Superior temporal gyrus (tissue), 1 donor: Measurements from ENCODE around the gene NDUFS4.
"Not testable (repeated sequence)": the region's sequence is repeated elsewhere in the genome, so short reads cannot be mapped to it uniquely, and the experiment has no call there.

Experiments
- DNase-seq: peaks from one replicate; pipeline ENCODE4 v3.0.0-alpha.2; 2016; ENCODE audit errors: extremely low spot score

Gene NDUFS4

DNA sequence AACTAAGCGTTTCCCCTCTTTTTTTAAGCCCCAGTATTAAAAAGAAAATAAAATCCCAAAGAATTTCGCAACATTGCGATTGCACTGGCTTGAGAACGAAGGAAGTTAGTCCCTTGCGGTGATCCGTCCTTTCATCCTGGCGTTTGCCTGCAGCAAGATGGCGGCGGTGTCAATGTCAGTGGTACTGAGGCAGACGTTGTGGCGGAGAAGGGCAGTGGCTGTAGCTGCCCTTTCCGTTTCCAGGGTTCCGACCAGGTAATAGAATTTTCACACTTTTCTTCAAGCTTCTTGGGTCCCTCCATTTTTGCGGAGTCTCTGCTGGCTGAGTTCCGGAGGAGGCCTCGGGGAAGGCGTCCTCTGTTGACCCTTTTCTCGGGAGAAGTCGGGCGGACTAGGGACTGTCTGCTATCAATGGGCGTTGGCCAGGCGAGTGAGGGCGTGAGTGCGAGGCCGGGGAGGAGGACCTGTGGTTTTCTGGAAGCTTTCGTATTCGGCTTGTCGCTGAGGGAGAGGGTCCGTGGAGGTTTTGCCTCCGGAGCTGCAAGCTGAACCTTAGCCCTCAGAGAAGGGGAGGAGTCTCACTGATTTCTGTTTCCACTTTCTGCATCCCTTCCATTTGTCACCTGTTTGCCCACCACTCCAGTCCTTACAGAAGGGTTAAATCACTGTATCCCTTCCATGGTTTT is at the start of gene NDUFS4:
Gene NDUFS4 (plus strand): TSS at position 134 of the 686 bp plus-strand sequence. CDS start 24 bp downstream, at position 158.
- DNase-seq = peak; percentile 96

DNA sequence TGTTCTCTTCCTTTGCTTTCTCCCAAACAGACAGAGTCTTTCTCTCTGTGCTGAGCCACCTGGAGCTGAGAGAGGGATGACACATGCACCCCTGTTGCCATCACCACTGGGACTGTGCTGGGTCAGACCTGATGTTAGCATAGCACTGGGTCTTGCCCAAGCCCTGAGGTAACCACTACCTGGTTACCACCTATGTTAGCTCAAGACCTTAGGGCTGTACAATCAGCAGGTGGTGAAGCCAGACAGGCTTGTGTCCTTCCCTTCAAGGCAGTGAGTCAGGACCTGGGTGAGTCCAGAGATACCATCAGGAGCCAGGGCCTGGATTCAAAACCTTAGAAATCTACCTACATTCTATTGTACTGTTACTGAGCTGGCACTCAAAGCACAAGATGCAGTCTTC is 47.9 kb upstream of the NDUFS4 start:
- no peak for DNase-seq

DNA sequence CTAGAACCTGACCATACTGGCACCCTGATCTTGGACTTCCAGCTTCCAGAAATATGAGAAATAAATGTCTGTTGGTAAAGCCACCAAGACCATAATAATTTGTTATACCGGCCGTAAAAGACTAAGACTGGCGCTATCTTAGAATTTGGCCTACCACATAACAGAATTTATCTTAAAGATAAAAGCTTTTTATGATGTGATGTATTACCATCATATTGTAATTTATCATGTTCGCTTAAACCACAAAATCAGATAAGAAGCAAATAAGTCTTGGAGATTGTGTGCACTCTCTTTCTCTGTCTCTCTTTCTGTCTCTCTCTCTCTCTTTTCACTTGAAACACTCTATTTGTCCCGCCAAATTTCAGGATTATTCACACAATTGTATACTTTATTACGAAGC is 44.5 kb upstream of the NDUFS4 start:
- DNase-seq = no peak

DNA sequence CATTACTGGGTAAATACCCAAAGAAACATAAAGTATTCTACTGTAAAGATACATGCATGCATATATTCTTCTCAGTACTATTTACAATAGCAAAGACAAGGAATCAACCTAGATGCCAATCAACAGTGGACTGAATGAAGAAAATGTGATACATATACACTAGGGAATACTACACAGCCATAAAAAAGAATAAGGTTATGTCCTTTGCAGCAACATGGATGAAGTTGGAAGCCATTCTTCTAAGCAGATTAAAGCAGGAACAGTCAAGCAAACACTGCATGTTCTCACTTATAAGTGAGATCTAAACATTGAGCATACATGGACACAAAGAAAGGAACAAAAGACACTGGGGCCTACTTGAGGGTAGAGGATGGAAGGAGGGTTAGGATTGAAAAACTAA is 39.6 kb upstream of the NDUFS4 start:
- DNase-seq = no peak

DNA sequence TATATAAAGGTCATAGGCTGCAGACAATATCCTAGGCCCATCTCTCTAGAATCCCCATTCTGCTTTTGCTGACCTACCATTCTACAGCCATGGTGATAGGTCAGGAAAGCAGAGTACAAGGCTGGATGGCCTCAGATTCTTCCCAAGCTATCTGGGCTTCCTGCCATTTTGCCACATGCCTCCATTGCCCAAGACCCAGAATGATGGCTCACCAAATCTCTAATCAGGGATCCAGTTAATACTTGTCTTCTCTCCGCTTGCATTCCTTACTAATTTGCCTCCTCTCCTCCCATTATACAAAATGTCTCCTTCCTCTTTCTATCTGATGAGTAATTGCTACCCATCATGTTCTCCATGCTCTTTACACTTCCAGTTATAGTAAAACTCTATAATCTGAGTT is 22.7 kb upstream of the NDUFS4 start:
- DNase-seq = no peak

DNA sequence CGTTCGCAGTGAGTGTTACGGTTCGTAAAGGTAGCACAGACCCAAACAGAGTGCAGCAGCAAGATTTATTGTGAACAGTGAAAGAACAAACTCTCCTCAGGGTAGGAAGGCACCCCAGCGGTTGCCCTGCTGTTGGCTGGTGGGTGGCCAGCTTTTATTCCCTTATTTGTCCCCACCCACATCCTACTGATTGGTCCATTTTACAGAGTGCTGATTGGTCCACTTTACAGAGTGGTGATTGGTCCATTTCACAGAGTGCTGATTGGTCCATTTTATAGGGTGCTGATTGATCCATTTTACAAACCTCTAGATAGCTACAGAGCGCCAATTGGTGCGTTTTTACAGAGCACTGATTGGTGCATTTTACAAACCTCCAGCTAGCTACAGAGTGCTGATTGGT is 19.7 kb upstream of the NDUFS4 start:
- DNase-seq = not testable (repeated sequence)

DNA sequence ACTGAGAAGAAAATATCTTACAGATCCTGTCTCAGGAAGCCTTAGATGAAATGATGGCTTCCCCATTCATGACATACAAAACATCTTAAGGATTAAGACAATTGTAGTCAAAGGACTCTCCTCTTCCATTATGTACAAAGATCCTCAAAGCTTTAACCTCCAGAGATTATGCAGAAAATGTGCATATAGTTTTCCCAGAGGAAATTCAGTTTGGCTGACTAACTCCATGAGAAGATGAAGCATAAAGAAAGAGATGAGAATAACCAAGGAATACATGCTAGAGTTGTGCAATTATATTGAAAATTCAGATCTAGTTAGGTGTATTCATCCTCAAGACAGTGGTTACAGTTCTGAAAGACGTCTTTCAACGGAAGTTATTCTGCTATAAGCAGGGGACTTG is 18.6 kb upstream of the NDUFS4 start:
- no peak for DNase-seq

DNA sequence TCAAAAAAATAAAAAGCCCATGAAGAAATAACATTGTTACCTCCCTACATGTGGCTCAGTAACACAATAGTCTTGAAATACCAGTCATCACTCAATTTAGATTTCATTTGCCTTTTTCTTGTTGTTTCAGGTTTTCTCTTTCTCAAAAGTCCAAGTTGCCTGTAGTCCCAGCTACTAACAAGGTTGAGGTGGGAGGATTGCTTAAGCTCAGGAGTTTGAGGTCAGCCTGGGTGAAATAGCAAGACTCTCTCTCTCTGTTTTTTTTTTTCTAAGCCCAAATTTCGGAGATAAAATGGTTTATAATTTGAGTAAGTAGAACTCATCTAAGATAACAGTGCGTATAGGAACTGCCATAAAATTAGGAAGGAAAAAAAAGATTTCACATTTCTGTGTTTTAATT is 17.5 kb upstream of the NDUFS4 start:
- DNase-seq = no peak

DNA sequence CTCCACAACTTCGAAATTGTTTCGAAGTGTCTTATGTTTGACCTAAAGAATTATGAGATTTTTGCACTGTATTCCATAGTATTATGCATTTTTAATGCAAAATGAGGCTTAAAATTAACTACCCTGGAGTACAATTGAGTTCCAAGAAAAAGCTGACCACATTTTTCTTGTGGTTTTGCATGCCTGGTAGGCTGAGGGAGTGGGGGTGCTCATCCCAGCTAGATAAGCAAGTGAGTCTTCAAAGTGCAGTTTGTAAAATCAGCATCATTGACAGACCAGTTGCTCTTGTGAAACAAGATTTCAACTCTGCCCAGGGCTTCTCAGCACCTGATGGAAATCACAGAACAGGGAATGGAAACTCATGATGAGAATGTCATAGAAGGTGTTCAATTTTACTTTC is 17.0 kb upstream of the NDUFS4 start:
- no peak for DNase-seq

DNA sequence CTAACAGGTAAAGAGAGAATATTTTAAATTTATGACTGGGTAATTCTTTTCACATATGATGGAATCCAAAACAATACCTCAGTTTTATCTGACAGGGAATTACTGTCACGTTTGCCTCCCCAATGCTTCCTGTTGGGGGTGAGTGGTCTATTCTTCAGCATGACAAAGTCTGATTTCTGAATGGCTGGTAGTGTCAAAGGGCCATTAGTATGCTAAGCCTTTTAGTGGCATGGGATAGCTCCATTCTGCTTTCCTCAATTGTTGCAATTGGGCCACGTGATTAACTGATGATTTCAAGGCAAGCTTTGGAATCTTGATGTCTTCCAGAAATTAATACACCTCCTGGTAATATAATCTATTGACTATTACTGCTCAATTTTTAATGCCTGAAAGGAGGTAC is 14.7 kb upstream of the NDUFS4 start:
- DNase-seq = no peak

DNA sequence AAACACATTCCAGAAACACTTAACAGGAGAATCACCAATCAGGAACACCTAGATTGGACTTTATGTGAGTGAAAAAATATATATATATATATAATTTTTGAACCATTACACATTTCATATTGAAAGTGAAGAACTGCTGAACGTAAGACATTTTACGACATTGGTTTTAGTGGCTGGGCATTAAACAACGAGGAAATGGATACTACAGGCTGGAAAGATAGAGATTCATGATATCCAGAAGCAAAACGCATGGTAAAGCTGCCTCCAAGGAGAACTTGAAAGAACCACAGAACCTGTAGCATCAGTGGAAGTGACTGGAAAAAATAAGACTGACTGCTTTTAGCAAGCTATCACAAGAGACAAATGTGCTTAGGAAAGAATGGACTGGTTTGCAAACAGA is 13.2 kb upstream of the NDUFS4 start:
- no peak for DNase-seq

DNA sequence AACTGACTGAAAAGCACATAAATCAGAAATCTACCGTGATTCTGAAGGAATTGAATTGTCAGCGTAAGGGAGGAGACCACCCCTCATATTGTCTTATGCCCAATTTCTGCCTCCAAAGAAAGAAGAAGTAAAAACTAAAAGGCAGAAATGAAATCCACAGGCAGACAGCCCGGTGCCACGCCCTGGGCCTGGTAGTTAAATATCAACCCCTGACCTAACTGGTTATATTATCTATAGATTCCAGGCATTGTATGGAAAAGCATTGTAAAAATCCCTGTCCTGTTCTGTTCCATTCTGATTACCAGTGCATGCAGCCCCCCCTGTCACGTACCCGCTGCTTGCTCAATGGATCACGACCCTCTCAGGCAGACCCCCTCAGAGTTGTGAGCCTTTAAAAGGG is 11.9 kb upstream of the NDUFS4 start:
- DNase-seq = not testable (repeated sequence)

DNA sequence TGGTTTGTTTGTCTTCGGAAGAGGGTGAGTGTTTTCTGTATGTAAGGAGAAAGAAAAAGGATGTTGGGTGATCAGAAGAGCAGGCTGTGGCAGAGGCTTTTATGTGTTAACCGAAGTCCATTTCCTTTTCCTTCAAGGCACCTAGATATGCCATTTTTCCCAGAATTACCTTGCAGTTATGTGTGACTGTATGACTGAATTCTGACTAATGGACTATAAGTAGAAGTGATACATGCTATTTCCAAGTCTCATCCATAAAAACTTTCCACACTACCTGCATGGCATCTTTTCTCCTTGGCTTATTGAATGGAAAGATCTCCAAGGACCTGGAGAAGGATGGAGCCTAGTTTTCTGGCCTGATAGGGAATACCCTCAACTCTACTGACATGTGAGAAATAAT is 10.6 kb upstream of the NDUFS4 start:
- DNase-seq = no peak

DNA sequence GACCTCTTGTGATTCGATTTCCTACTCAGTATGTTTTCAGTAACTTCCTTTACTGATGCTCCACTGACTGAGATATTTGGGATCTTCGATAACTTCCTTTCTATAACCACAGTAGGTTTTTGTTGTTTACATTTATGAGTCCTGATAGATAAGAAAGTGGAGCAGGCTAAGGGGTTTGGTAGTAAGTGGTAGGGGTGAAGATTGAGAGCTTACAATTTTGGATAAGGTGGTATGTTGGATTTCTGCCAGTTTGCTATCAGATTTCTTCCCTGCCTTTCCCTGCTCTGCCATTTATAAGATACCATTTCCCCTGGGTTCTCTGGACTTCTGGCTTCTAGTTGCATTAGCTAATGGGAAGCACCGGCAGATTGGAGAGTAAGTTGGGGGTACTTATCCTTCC is 7.9 kb upstream of the NDUFS4 start:
- DNase-seq = no peak

DNA sequence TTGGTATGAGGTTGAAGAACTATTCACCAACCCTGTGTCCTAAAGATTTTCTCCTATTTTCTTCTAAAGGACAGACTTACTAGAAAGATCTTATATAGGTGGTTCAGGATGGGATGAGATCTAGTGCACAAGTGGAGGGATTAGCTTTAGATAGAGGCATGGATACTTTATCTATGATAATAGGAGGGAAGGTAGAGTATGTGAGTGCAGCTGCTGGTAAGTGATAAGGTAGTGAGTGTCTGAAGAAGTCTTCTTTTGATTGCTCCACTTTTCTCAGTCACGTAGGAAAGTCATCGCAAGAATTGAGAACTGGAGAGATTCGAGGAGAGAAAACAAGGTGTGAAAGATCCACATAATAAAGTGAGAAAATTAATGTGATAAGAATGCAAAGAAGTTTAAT is 6.0 kb upstream of the NDUFS4 start:
- DNase-seq = no peak

DNA sequence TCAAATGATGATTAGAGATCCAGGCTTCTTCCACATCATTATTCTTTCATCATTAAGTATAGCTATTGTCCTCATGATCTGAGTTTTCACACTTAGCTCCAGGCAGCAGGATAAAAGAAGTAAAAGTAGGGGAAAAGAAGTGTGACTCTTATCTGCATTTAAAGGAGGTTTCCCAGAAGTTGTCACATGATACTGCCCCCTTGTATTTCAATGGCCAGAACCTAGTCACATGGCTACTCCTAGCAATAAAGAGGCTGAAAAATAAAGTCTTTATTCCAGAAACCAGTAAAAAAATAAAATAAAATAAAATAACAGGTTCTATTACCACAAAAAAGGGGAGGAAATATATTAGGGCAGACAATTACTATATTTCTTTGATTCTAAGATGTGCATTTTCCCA is 5.3 kb upstream of the NDUFS4 start:
- no peak for DNase-seq

DNA sequence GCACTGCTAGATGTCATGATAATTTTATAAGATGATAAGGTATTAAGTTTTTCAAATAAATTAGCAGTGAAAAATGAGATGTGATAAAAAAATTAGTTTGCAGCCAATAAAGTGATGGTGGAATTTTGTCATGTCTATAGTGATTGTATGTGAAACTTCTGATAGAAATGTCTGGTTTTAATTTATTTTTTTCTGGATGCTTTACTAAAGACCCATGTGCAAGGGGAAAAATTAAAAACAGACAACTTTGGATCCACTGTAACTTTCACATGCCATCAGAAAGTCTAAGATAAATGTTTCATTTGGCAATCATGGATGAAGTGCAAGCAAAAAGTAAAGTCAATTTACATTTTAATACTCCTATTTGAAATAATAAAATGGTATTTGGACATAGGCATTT is 4.4 kb upstream of the NDUFS4 start:
- no peak for DNase-seq

DNA sequence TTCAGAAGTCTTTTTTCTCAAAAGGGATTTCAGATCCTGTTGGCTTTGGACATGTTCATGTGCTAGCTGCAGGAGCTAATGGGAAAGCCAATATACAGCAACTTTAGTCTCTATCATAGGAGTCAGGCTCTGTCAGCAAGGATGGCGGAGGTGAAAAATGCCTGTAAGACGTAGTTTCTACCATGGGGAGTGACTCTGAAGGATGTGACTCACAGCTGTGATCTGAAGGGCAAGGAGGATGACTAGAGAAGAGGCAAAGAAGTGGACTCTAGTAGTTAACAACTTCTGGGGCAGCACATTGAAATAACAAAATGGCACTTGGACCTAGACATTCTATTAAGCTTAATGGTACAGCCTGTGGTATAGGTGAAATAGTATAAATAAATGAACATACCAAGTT is 3.1 kb upstream of the NDUFS4 start:
- DNase-seq = no peak

DNA sequence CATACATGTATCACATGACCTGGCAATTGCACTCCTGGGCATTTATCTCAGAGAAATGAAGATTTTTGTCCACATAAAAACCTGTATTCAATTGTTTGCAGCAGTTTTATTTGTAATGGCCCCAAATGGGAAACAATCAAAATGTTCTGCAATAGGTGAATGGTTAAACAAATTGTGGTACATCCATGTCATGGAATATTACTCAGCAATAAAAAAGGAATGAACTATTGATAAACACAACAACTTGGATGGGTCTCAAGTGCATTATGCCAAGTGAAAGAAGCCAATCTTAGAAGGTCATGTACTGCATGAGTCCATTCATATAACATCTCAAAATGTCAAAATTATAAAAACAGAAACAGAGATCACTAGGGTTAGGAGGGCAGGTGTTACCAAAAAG is 1.5 kb upstream of the NDUFS4 start:
- no peak for DNase-seq

DNA sequence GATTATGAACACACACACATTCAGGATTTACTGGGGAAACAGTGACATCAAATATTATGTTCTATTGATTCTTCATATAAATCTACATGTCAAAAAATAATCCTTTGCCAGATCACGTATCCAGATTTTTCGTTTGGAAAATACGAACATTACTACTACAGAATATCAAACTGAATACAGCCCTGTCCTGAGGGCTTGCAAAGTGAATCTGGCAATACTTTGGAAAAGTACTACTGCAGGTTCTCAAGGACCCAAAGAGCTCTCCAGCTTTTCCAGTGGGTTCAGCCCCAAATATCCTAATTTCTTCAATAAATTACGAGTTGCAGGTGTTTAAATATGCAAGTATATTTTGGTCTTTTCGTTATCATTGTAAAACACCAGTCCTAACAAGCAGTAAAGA is 411 bp upstream of the NDUFS4 start:
- no peak for DNase-seq

DNA sequence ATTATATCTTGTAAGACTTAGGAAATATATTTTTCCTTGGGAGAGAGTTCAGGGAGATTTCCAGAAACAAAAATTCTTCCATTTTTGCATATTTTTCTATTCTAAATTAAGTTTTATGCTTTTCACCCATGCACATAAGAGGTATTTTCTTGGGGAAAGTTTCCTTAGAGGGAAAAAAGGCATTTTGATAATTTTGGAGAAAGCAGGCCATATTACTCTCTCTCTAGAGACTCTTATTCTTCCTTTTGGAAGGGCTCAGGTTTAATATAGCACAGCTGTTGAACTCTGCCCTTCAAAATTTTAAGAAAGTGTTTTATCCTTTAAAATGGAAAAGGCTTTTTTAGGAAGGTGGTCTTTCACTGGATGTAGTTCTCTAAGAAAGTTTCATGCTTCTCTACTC is 8.0 kb downstream of the NDUFS4 start:
- no peak for DNase-seq

DNA sequence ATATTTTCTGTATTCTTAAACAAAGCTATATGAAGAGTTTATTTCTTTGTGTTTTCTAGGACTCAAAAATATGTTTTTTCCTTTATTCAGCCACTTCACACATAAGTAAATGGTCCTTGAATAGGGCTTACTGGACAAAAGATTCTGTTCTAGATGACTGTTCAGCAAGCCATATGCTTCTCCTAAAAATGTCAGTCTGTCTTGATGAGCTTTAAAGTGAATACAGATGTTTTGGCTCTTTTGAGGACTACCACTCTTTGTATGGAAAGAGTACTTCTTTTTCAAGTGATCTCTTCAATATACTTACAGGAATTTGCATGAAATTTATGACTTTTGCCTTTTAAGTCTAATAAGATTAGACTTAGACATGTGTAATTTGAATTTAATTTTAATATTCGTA is 8.4 kb downstream of the NDUFS4 start:
- DNase-seq = no peak

DNA sequence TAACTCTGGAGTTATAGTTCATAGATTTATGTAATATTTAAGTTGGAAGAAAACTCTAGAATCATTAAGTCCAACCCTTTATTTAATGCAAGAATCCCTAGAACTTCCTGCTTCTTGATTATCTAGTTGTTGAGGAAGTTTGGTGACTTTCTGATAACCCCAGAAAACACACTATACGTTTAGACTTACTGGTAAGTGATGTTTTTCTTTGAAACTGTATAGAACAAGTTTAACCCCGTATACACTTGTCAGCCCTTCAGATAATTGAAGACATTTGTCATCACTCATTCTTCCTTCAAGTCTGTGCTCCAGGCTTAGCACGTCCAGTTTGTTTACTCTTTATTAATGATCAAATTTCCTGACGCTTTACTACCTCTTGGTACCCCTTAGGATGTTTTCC is 9.0 kb downstream of the NDUFS4 start:
- no peak for DNase-seq

DNA sequence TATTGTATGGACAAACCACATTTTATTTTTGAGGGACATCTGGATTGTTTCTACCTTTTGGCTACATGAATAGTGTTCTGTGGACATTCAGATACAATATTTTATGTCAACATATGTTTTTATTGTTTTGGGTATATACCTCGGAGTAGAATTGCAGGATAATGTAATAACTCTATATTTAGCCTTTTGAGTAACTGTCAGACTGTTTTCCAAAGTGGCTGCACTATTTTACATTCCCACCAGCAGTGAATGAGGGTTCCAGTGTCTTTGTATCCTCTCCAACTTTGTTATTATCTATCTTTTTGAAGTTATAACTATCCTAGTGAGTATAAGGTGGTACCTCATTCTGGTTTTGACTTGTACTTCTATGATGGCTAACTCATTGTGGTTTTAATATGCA is 11.0 kb downstream of the NDUFS4 start:
- no peak for DNase-seq
